A549 (cell line): ENCODE measurements around the gene RNF123. TPM values are rescaled to one million over a fixed set of nuclear protein-coding genes. Genes with fewer than 3 reads are reported as not detected.

Source experiments
- ATAC-seq, 2 experiments: fragments of 200-7000 bp in 1 of 2; fragments of >200 bp in 1 of 2; cut with Nextera tagmentation in 1 of 2; cut with Tn5 transposase in 1 of 2; 3 replicates each; pipeline versions ENCODE4 v1.8.0 to v1.9.1; 2018 to 2020; ENCODE audit warnings: mild to moderate bottlenecking in 1 of 2, moderate library complexity in 1 of 2
- CTCF ChIA-PET: fragments of 300-600 bp; sonication (Branson Sonifier 250); formaldehyde crosslinking; extraction: SDS; loops from one replicate; lab custom pipeline; 2021; ENCODE audit warnings: antibody characterized with exemption, inconsistent platforms; lab: Yijun Ruan, JAX
- POLR2A ChIA-PET: fragments of 350-600 bp; formaldehyde crosslinking; extraction: SDS; loops from one replicate; lab custom pipeline; 2021; ENCODE audit warnings: antibody characterized with exemption, inconsistent platforms; lab: Yijun Ruan, JAX
- DNase-seq, 2 experiments: peaks; one replicate each; pipeline versions ENCODE4 v3.0.0 to v3.0.0-alpha.2; 2011 to 2016; ENCODE audit warnings: low read depth in 1 of 2, low spot score in 1 of 2
- FAIRE-seq: peaks from 2 replicates; lab custom pipeline; 2011; peaks lifted over from hg19 to GRCh38; lab: Jason Lieb, UNC
- H3K27ac ChIP-seq, 2 experiments: fragments of >200 bp; sonication (Bioruptor Twin); formaldehyde crosslinking; 3 replicates each; pipeline ENCODE4 v1.5.1; 2016 to 2017
- H3K4me1 ChIP-seq: fragments of >200 bp; sonication (Bioruptor Twin); formaldehyde crosslinking; 3 replicates; pipeline ENCODE4 v1.6.1; 2016
- H3K4me2 ChIP-seq: fragments of >200 bp; sonication (Bioruptor Twin); formaldehyde crosslinking; 3 replicates; pipeline ENCODE4 v1.6.1; 2016
- H3K4me3 ChIP-seq: fragments of >200 bp; sonication (Bioruptor Twin); formaldehyde crosslinking; 3 replicates; pipeline ENCODE4 v1.5.1; 2016
- H3K9me3 ChIP-seq: fragments of >200 bp; sonication (Bioruptor Twin); formaldehyde crosslinking; 3 replicates; pipeline ENCODE4 v1.6.1; 2016
- BHLHE40 ChIP-seq: IDR thresholded peaks from 2 replicates; pipeline ENCODE4 v1.6.1; 2012; ENCODE audit warnings: low read depth, low read length, inconsistent platforms
- CBX2 ChIP-seq: fragments of 200-600 bp; sonication (generic); IDR thresholded peaks from 2 replicates; pipeline ENCODE4 v1.6.1; 2016; ENCODE audit warnings: low read depth, mild to moderate bottlenecking, borderline replicate concordance
- CEBPB ChIP-seq, 2 experiments: fragments of >200 bp in 1 of 2; sonication (Bioruptor Twin) in 1 of 2; formaldehyde crosslinking in 1 of 2; IDR thresholded peaks; 2 replicates each; pipeline ENCODE4 v1.6.1; 2012 to 2016
- FOSL2 ChIP-seq, 2 experiments: fragments of 450-650 bp in 1 of 2; fragments of >200 bp in 1 of 2; sonication (Bioruptor Twin) in 1 of 2; formaldehyde crosslinking; IDR thresholded peaks; 2 replicates each; pipeline versions ENCODE4 v1.5.0 to v1.6.1; 2016 to 2020; ENCODE audit warnings: mild to moderate bottlenecking in 1 of 2, moderate library complexity in 1 of 2
- HEYL ChIP-seq: fragments of 250-450 bp; sonication (Bioruptor Pico); IDR thresholded peaks from 2 replicates; pipeline ENCODE4 v1.8.0; 2021; ENCODE audit warnings: mild to moderate bottlenecking, moderate library complexity
- HOXB5 ChIP-seq: fragments of 250-450 bp; sonication (Bioruptor Pico); IDR thresholded peaks from 2 replicates; pipeline ENCODE4 v1.5.0; 2020; ENCODE audit warnings: mild to moderate bottlenecking, moderate library complexity
- JUN ChIP-seq, 2 experiments: fragments of >200 bp; sonication (Bioruptor Twin); formaldehyde crosslinking; IDR thresholded peaks; 2 replicates in 1 of 2; 3 replicates in 1 of 2; pipeline ENCODE4 v1.6.1; 2016 to 2017
- NFE2L2 ChIP-seq: fragments of 150-350 bp; conservative IDR thresholded peaks from 2 replicates; pipeline ENCODE4 v1.6.1; 2014; ENCODE audit warnings: low read length
- PHF8 ChIP-seq: fragments of 200-600 bp; sonication (generic); IDR thresholded peaks from 2 replicates; pipeline ENCODE4 v1.6.1; 2016; ENCODE audit warnings: low read depth, mild to moderate bottlenecking, antibody characterized with exemption, moderate library complexity, borderline replicate concordance
- RAD21 ChIP-seq, 2 experiments: fragments of >200 bp in 1 of 2; sonication (Bioruptor Twin) in 1 of 2; formaldehyde crosslinking in 1 of 2; IDR thresholded peaks in 1 of 2; conservative IDR thresholded peaks in 1 of 2; 2 replicates in 1 of 2; 3 replicates in 1 of 2; pipeline ENCODE4 v1.6.1; 2012 to 2018; ENCODE audit warnings: inconsistent platforms in 1 of 2
- RNF2 ChIP-seq: fragments of 200-600 bp; sonication (generic); IDR thresholded peaks from 2 replicates; pipeline ENCODE4 v1.6.1; 2016; ENCODE audit warnings: low read depth, mild to moderate bottlenecking, antibody characterized with exemption, moderate library complexity, borderline replicate concordance
- SMC3 ChIP-seq: fragments of >200 bp; sonication (Bioruptor Twin); formaldehyde crosslinking; IDR thresholded peaks from 3 replicates; pipeline ENCODE4 v1.6.1; 2018; ENCODE audit warnings: inconsistent platforms
- TFCP2L1 ChIP-seq: fragments of 250-450 bp; sonication (Bioruptor Pico); IDR thresholded peaks from 2 replicates; pipeline ENCODE4 v1.5.0; 2021; ENCODE audit warnings: mild to moderate bottlenecking
- ZFP36 ChIP-seq: fragments of 450-650 bp; IDR thresholded peaks from 2 replicates; pipeline ENCODE4 v1.6.1; 2014; ENCODE audit warnings: borderline replicate concordance; ENCODE audit not compliant: partially characterized antibody
- ZNF302 ChIP-seq: fragments of 250-450 bp; sonication (Bioruptor Pico); IDR thresholded peaks from 2 replicates; pipeline ENCODE4 v1.9.0; 2021; ENCODE audit warnings: inconsistent platforms, mild to moderate bottlenecking, moderate library complexity
- WGBS: methylation state at CpG from one replicate; pipeline ENCODE4 v1.1.6; 2017; ENCODE audit errors: missing lambda C conversion rate; 5-methylcytosine and 5-hydroxymethylcytosine counted together
- polyA plus RNA-seq, 4 experiments: library from polyadenylated mRNA; depleted of rRNA in 3 of 4; stranded (reverse); fragments of >200 nt; fragmentation: RNase III in 1 of 4; extraction: RNeasy Plus Mini Kit Qiagen cat#74134 plus additional on column Dnase treatment in 1 of 4; gene quantifications; 2 replicates in 3 of 4; 3 replicates in 1 of 4; pipeline ENCODE4 v1.2.3, GENCODE V29; 2011 to 2017
- TF ChIP-seq, protein P1 (sequence below): fragments of 250-450 bp; sonication (Bioruptor Pico); IDR thresholded peaks from 2 replicates; pipeline ENCODE4 v1.5.0; 2020; ENCODE audit warnings: low read depth, mild to moderate bottlenecking, moderate library complexity
- TF ChIP-seq, protein P2 (sequence below): fragments of 450-650 bp; IDR thresholded peaks from 2 replicates; pipeline ENCODE4 v1.6.1; 2014; ENCODE audit warnings: antibody characterized with exemption
- TF ChIP-seq, protein P3 (sequence below): IDR thresholded peaks from 2 replicates; pipeline ENCODE4 v1.6.1; 2012
- TF ChIP-seq, protein P4 (sequence below): IDR thresholded peaks from 2 replicates; pipeline ENCODE4 v1.6.1; 2012
- TF ChIP-seq, protein P5 (sequence below): IDR thresholded peaks from 2 replicates; pipeline ENCODE4 v1.6.1; 2012; ENCODE audit warnings: low read depth, borderline replicate concordance
- TF ChIP-seq, protein P6 (sequence below): fragments of 200-600 bp; sonication (generic); IDR thresholded peaks from 2 replicates; pipeline ENCODE4 v1.6.1; 2016; ENCODE audit warnings: antibody characterized with exemption, mild to moderate bottlenecking, moderate library complexity
- TF ChIP-seq, protein P7 (sequence below): fragments of >200 bp; sonication (Bioruptor Twin); formaldehyde crosslinking; IDR thresholded peaks from 3 replicates; pipeline ENCODE4 v1.6.1; 2016

RNF123 gene
- polyA plus RNA-seq, 2 of the 4 experiments (the other 2 are of a cell fraction) = 14.4 to 16.0 TPM

DNA sequence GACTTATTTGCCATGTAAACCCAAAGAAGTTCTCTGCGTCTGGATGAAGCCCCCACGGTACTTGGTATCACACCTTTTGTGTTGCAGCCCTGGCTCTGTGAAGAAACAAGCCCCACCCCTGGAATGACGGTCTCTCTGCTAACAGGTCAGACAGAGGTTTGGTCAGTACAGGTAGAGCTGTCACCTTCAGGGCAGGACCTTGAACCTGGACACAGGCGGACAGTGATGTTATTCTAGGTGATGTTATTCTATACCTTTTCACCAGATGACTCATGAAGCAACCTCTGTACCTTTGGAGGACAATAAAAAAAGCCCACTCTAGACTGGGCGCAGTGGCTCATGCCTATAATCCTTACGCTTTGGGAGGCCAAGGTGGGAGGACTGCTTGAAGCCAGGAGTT is 45.4 kb downstream of the RNF123 start:
- POLR2A ChIA-PET = interaction anchor here (0.6 kb wide), 1 partner anchor 102 kb away, joined by 5 read pairs; no protein-coding TSS in a partner anchor
- no peaks in the 10 kb centered on the region for H3K9me3 ChIP-seq
- DNase-seq = no peak
- no peak for TF ChIP-seq NFE2L2
- no peak for TF ChIP-seq HEYL (CRISPR knock-in tag)
- no peak for TF ChIP-seq BHLHE40
- TF ChIP-seq RNF2 = no peak
- TF ChIP-seq RAD21 (conservative IDR thresholded peaks at IDR 0.05 in 1 of 2, IDR thresholded peaks at IDR 0.05 in 1 of 2) = no peak
- TF ChIP-seq PHF8 = no peak
- TF ChIP-seq, protein P1, sequence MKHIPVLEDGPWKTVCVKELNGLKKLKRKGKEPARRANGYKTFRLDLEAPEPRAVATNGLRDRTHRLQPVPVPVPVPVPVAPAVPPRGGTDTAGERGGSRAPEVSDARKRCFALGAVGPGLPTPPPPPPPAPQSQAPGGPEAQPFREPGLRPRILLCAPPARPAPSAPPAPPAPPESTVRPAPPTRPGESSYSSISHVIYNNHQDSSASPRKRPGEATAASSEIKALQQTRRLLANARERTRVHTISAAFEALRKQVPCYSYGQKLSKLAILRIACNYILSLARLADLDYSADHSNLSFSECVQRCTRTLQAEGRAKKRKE (CRISPR knock-in tag) = no peak
- TF ChIP-seq CEBPB (IDR thresholded peaks at IDR 0.05) = no peak
- TF ChIP-seq TFCP2L1 (CRISPR knock-in tag) = no peak
- CTCF ChIA-PET = no interaction called here
- no peak for FAIRE-seq
- no peak overlapping the region for H3K27ac ChIP-seq
- 92% methylated on average over 4 of the region's 6 CpGs for WGBS
- no peak overlapping the region for H3K4me2 ChIP-seq
- ATAC-seq = no peak
- no peak overlapping the region for H3K4me3 ChIP-seq
- H3K4me1 ChIP-seq = no peaks in the 10 kb centered on the region

DNA sequence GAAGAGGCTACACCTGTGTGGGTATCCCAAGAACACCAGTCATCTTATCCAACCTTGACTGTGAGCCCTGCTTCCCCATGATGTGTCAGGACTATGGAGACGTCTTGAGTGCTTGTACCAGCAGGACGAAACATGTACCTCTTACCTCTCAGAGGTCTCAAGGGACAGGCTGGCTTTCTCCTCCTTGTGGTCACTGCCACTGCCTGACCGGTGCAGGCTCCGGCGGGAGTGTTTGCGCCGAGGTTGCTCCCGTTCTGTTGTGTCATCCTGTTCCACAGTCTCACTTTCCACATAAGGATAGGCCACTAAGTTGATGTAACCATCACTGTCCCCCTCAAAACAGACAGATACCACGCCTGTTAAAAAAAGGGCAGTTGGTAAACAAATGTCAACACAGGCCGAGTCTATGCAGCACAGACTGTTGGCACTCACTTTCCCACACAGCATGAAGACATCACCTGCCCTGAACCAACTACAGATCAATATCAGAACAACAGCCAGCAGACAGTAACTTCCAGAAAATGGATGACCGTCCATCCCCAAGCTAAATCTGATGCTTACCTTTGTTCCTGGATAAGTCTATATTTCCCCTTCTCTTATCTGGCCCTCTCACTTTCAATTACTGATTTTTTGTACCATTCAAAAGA is 48.8 kb downstream of the RNF123 start:
- no peak for ATAC-seq
- no peak overlapping the region for H3K4me2 ChIP-seq
- DNase-seq = no peak
- FAIRE-seq = no peak
- ChIA-PET POLR2A (no interaction called here), CTCF (interaction anchor here (1.0 kb wide), 1 partner anchor 101 kb away, joined by 3 read pairs; no protein-coding TSS in a partner anchor)
- TF ChIP-seq ZNF302 (CRISPR knock-in tag) (no peak), HOXB5 (CRISPR knock-in tag) (no peak), FOSL2 (IDR thresholded peaks at IDR 0.05) (no peak), FOSL2 (CRISPR knock-in tag; IDR thresholded peaks at IDR 0.05) (no peak), CBX2 (no peak), BHLHE40 (no peak), ZFP36 (no peak), JUN (IDR thresholded peaks at IDR 0.05) (no peak), HEYL (CRISPR knock-in tag) (no peak), SMC3 (no peak)
- TF ChIP-seq, protein P2, sequence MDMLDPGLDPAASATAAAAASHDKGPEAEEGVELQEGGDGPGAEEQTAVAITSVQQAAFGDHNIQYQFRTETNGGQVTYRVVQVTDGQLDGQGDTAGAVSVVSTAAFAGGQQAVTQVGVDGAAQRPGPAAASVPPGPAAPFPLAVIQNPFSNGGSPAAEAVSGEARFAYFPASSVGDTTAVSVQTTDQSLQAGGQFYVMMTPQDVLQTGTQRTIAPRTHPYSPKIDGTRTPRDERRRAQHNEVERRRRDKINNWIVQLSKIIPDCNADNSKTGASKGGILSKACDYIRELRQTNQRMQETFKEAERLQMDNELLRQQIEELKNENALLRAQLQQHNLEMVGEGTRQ = no peak
- TF ChIP-seq, protein P3, sequence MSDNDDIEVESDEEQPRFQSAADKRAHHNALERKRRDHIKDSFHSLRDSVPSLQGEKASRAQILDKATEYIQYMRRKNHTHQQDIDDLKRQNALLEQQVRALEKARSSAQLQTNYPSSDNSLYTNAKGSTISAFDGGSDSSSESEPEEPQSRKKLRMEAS = no peak
- TF ChIP-seq, protein P4, sequence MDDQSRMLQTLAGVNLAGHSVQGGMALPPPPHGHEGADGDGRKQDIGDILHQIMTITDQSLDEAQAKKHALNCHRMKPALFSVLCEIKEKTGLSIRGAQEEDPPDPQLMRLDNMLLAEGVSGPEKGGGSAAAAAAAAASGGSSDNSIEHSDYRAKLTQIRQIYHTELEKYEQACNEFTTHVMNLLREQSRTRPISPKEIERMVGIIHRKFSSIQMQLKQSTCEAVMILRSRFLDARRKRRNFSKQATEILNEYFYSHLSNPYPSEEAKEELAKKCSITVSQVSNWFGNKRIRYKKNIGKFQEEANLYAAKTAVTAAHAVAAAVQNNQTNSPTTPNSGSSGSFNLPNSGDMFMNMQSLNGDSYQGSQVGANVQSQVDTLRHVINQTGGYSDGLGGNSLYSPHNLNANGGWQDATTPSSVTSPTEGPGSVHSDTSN = no peak
- TF ChIP-seq, protein P5, sequence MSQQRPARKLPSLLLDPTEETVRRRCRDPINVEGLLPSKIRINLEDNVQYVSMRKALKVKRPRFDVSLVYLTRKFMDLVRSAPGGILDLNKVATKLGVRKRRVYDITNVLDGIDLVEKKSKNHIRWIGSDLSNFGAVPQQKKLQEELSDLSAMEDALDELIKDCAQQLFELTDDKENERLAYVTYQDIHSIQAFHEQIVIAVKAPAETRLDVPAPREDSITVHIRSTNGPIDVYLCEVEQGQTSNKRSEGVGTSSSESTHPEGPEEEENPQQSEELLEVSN = no peak
- TF ChIP-seq, protein P6, sequence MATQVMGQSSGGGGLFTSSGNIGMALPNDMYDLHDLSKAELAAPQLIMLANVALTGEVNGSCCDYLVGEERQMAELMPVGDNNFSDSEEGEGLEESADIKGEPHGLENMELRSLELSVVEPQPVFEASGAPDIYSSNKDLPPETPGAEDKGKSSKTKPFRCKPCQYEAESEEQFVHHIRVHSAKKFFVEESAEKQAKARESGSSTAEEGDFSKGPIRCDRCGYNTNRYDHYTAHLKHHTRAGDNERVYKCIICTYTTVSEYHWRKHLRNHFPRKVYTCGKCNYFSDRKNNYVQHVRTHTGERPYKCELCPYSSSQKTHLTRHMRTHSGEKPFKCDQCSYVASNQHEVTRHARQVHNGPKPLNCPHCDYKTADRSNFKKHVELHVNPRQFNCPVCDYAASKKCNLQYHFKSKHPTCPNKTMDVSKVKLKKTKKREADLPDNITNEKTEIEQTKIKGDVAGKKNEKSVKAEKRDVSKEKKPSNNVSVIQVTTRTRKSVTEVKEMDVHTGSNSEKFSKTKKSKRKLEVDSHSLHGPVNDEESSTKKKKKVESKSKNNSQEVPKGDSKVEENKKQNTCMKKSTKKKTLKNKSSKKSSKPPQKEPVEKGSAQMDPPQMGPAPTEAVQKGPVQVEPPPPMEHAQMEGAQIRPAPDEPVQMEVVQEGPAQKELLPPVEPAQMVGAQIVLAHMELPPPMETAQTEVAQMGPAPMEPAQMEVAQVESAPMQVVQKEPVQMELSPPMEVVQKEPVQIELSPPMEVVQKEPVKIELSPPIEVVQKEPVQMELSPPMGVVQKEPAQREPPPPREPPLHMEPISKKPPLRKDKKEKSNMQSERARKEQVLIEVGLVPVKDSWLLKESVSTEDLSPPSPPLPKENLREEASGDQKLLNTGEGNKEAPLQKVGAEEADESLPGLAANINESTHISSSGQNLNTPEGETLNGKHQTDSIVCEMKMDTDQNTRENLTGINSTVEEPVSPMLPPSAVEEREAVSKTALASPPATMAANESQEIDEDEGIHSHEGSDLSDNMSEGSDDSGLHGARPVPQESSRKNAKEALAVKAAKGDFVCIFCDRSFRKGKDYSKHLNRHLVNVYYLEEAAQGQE = no peak
- TF ChIP-seq, protein P7, sequence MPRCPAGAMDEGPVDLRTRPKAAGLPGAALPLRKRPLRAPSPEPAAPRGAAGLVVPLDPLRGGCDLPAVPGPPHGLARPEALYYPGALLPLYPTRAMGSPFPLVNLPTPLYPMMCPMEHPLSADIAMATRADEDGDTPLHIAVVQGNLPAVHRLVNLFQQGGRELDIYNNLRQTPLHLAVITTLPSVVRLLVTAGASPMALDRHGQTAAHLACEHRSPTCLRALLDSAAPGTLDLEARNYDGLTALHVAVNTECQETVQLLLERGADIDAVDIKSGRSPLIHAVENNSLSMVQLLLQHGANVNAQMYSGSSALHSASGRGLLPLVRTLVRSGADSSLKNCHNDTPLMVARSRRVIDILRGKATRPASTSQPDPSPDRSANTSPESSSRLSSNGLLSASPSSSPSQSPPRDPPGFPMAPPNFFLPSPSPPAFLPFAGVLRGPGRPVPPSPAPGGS = no peak
- H3K9me3 ChIP-seq = no peaks in the 10 kb centered on the region
- H3K27ac ChIP-seq = no peak overlapping the region
- no peaks in the 10 kb centered on the region for H3K4me1 ChIP-seq
- no peak overlapping the region for H3K4me3 ChIP-seq
- 86% methylated on average over 7 of the region's 11 CpGs for WGBS
